ENCODE measurements around the gene LRMDA. TPM values are rescaled to one million over a fixed set of nuclear protein-coding genes. Genes with fewer than 3 reads are reported as not detected.

The LRMDA gene
- polyA plus RNA-seq, 2 of the 4 experiments (the other 2 are of a cell fraction), result 4.6 to 5.2 TPM

- no peak for DNase-seq (ENCODE audit: low read depth in 1 of 2, low spot score in 1 of 2)
- no peak for FAIRE-seq
- CTCF ChIA-PET, result no interaction called here
- H3K4me1 ChIP-seq, result peaks cover 12% of the 10 kb centered on the region; the same call in 2 of the 3 replicates
- 76% methylated on average over 6 of the region's 6 CpGs for WGBS (ENCODE audit: missing lambda C conversion rate)
- no peak overlapping the region for H3K27ac ChIP-seq
- H3K9me3 ChIP-seq, result no peaks in the 10 kb centered on the region
- no peak for ATAC-seq
- H3K4me3 ChIP-seq, result no peak overlapping the region
- POLR2A ChIA-PET, result no interaction called here
- TF ChIP-seq TP53 (CRISPR knock-in tag; IDR thresholded peaks at IDR 0.05), result no peak
- no peak for TF ChIP-seq NFE2L2 (conservative IDR thresholded peaks at IDR 0.05; ENCODE audit: low read length)
- TF ChIP-seq PBX3 (IDR thresholded peaks at IDR 0.05), result no peak
- no peak for TF ChIP-seq E2F6 (IDR thresholded peaks at IDR 0.05; ENCODE audit: borderline replicate concordance, low read depth)
- no peak for TF ChIP-seq CEBPB (IDR thresholded peaks at IDR 0.05)
- no peak for TF ChIP-seq ZSCAN20 (CRISPR knock-in tag; IDR thresholded peaks at IDR 0.05)
- TF ChIP-seq TFCP2L1 (CRISPR knock-in tag; IDR thresholded peaks at IDR 0.05), result no peak
- no peak for TF ChIP-seq NR3C1 (IDR thresholded peaks at IDR 0.05)
- no peak for TF ChIP-seq HOXA7 (CRISPR knock-in tag; IDR thresholded peaks at IDR 0.05)
- TF ChIP-seq EHMT2 (IDR thresholded peaks at IDR 0.05; ENCODE audit: low read depth), result no peak
- TF ChIP-seq FOSB (CRISPR knock-in tag; IDR thresholded peaks at IDR 0.05), result no peak
- no peak for TF ChIP-seq JUNB (IDR thresholded peaks at IDR 0.05)
- TF ChIP-seq KDM1A (IDR thresholded peaks at IDR 0.05; ENCODE audit: low read depth), result no peak
- no peak for TF ChIP-seq RARB (CRISPR knock-in tag; IDR thresholded peaks at IDR 0.05)
- H3K4me2 ChIP-seq, result no peak overlapping the region
Observed at GRCh38 chr10:75654772-75655171, 223.3 kb downstream of the LRMDA start.

GRCh38 chr10:75655791-75656451, 224.5 kb downstream of the LRMDA start:
- CTCF ChIA-PET, result interaction anchor here (0.6 kb wide), 1 partner anchor 1088 kb away, joined by 3 read pairs; no protein-coding TSS in a partner anchor
- DNase-seq (ENCODE audit: low read depth in 1 of 2, low spot score in 1 of 2), result no peak
- POLR2A ChIA-PET, result no interaction called here
- H3K9me3 ChIP-seq, result no peaks in the 10 kb centered on the region
- H3K27ac ChIP-seq, result no peak overlapping the region
- H3K4me1 ChIP-seq, result peaks cover 12% of the 10 kb centered on the region; the same call in 2 of the 3 replicates
- TF ChIP-seq RNF2 (IDR thresholded peaks at IDR 0.05; ENCODE audit: borderline replicate concordance, low read depth) (no peak), SREBF2 (IDR thresholded peaks at IDR 0.05) (no peak), CHD4 (IDR thresholded peaks at IDR 0.05; ENCODE audit: borderline replicate concordance) (no peak), NR3C1 (IDR thresholded peaks at IDR 0.05) (no peak), GATA3 (IDR thresholded peaks at IDR 0.05; ENCODE audit: borderline replicate concordance) (no peak), E2F6 (IDR thresholded peaks at IDR 0.05; ENCODE audit: borderline replicate concordance, low read depth) (no peak), ZSCAN20 (CRISPR knock-in tag; IDR thresholded peaks at IDR 0.05) (no peak), CHD2 (IDR thresholded peaks at IDR 0.05; ENCODE audit: low read length, partially characterized antibody) (no peak), HOXB5 (CRISPR knock-in tag; IDR thresholded peaks at IDR 0.05) (no peak), JUN (IDR thresholded peaks at IDR 0.05) (no peak), ZFP36 (IDR thresholded peaks at IDR 0.05; ENCODE audit: borderline replicate concordance, partially characterized antibody) (no peak)
- FAIRE-seq, result no peak
- H3K4me2 ChIP-seq, result no peak overlapping the region
- no peak for ATAC-seq
- 37% methylated on average over 3 of the region's 3 CpGs for WGBS (ENCODE audit: missing lambda C conversion rate)
- no peak overlapping the region for H3K4me3 ChIP-seq

GRCh38 chr10:75657351-75657750, 225.9 kb downstream of the LRMDA start:
- Histone ChIP-seq H3K4me2 (no peak overlapping the region), H3K4me1 (peaks cover 12% of the 10 kb centered on the region; the same call in 2 of the 3 replicates), H3K9me3 (no peaks in the 10 kb centered on the region), H3K27ac (no peak overlapping the region), H3K4me3 (no peak overlapping the region)
- no peak for TF ChIP-seq HOXB13 (CRISPR knock-in tag; IDR thresholded peaks at IDR 0.05; ENCODE audit: low read depth)
- no peak for ATAC-seq
- no peak for DNase-seq (ENCODE audit: low read depth in 1 of 2, low spot score in 1 of 2)
- WGBS (ENCODE audit: missing lambda C conversion rate), result 96% methylated on average over 2 of the region's 2 CpGs
- no peak for FAIRE-seq
- ChIA-PET POLR2A (no interaction called here), CTCF (no interaction called here)

Data from A549 (cell line).